NCI-H187 treated with DMSO at 0.1 percent for 48 hours (cell line): ENCODE data around the gene TSGA10IP.

ENCODE experiments used
- DNase-seq: peaks from one replicate; lab custom pipeline; 2025; lab: John Stamatoyannopoulos, UW

The TSGA10IP gene

DNA sequence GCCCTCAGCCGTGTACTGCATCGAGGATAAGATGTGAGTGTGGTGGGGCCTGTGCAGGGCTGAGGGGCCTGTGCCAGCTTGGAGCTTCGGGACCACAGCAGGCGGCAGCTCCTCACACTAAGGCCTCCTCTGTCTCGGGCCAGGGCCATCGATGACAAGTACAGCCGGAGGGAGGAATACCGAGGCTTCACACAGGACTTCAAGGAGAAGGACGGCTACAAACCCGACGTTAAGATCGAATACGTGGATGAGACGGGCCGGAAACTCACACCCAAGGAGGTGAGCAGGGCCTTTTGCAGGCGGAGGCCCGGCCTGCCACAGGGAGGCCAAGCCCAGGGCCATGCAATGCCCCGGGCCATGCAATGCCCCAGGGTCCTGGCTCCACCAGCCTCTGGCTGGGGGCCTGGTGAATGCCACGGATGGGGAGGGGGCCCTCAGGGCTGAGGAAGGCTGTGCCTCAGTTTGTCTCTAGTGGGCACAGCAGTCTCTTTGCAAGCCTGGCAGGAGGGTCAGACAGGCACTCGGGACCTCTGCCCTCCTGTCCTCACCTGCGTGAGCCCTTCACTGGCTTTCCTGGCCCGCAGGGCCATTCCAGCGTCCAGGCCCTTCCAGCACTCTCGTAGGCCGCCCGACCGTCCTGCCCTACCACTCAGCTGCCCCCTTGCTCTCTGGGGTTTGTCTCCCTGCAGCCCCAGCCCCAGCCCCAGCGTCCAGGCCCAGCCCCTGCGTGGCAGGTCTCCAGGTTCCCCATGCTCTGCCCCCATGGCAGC, 32.5 kb downstream of the TSGA10IP start:
- no peak for DNase-seq

DNA sequence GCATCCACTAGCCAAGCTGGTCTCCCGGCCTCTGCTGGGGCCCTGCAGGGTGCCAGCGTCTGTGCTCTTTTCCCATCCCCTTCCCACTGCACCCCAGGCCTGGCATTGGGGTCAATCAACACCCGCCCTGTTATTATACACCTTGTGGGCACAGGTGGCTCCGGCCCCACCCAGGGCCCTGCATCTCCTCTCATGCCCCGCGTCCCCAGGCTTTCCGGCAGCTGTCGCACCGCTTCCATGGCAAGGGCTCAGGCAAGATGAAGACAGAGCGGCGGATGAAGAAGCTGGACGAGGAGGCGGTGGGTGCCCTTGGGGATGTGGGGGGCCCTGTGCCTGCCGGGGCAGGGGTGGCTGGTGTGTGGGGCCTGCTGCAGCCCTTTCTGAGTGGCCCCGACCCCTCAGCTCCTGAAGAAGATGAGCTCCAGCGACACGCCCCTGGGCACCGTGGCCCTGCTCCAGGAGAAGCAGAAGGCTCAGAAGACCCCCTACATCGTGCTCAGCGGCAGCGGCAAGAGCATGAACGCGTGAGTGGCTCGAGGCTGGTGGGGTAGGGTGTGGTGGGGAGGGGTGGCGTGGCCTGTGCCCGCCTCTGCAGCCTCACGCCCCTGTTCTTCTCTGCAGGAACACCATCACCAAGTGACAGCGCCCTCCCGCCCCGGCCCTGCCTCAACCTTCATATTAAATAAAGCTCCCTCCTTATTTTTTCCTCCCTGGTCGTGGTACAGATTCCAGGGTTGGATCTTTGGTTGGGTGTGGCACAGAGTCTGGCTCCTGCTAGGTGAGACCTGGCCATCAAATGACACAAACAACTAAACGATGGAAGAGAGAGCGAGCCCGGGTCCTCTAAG, 33.3 kb downstream of the TSGA10IP start:
- no peak for DNase-seq

DNA sequence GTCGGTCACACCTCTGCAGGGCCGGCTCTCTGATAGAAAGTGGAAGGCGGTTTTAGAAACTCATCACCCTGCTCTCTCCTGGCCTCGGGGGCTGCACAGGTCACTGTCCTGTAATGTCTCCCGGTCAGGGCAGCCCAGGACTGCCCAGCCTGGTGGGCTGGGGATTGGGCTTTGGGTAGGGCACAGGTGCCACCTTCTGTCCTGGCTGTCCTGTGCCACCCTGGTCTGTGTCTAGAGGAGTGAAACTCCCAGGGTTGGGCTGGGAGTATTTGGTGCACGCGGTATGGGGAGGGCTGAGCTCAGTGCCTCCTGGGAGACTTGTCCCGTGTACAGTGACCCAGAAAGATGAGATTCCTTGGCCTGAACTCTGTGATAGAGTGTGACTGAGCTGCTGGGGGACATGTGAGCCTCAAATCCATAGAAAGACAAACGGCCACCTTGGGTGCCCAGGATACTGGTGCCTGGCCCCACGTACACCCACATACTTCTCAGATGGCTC, 34.0 kb downstream of the TSGA10IP start:
- DNase-seq = no peak

GRCh38 chr11:65981101-65981740, 35.9 kb downstream of the TSGA10IP start:
- DNase-seq = no peak

- no peak for DNase-seq
Measured at GRCh38 chr11:65981972-65982823, 36.9 kb downstream of the TSGA10IP start.

DNA sequence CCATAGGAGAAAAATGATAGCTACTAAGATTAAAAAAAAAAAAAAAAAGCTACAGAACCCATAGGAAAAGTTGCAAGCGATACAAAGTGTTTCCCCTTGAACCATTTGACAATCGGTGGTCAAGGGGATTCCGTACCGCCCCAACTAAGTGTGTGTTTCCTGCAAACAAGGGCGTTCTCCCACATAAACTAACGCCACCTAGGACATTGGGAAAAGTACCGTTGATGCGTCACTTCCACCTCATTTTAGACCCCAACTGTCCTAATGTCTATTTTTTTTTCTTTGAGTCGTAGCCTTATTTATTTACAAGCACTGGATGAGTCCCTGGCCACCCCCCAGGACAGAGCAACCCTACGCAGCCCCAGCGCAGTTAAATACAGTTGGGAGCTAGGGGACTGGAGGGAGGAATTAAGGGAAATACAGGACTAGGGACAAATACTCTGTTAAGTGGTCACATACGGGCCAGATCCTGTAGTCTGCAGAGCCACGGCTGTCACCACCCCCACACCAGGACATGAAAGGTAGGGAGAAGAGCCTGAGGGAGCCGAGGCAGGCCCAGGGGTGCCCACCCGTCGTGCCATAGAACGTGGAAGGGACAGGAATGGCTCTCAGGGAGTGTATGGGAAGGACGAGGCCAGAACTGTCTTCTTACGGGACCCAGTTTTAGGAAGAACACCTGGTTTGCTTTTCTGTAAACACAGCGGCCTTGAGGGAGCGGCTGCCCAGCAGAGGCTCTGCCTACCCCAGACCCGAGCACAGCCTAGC, 37.7 kb downstream of the TSGA10IP start:
- no peak for DNase-seq

DNA sequence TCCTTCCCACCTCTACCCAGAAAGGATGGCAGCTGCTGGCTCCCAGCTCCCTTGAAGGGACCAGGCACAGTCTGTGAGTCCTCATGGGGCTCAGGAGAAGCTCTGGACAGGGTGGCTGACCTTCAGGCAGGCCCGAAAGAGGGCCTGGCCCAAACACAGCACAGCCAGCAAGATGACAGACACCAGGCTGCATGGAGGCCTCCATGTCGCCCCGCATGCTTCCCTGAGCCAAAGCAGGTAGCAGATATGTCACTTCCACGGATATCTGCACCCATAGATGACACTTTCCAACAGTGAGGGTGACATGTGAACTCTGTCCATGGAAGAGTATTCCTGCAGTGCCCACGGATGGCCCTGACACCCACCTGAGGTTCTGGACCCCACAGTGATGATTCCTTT, 38.3 kb downstream of the TSGA10IP start:
- no peak for DNase-seq

DNA sequence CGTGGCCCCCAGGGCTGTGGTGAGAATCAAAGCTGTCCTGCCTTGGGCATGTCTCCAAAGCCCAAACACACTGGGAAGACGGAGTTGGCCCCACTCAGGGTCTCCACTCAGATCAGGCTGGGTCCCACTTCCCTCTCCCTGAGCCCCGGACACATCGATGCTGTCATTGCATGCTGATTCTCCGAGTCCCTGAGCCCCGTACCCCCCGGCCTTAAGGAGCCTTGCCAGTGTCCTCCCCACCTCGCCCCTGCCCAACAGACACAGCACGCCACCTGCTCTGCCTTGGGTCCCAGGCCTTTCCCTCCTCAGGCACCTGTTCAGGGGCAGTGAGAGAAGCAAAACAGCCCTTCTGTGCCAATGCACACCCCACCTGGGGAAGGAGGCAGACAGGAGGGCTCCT, 42.1 kb downstream of the TSGA10IP start:
- DNase-seq = no peak

DNA sequence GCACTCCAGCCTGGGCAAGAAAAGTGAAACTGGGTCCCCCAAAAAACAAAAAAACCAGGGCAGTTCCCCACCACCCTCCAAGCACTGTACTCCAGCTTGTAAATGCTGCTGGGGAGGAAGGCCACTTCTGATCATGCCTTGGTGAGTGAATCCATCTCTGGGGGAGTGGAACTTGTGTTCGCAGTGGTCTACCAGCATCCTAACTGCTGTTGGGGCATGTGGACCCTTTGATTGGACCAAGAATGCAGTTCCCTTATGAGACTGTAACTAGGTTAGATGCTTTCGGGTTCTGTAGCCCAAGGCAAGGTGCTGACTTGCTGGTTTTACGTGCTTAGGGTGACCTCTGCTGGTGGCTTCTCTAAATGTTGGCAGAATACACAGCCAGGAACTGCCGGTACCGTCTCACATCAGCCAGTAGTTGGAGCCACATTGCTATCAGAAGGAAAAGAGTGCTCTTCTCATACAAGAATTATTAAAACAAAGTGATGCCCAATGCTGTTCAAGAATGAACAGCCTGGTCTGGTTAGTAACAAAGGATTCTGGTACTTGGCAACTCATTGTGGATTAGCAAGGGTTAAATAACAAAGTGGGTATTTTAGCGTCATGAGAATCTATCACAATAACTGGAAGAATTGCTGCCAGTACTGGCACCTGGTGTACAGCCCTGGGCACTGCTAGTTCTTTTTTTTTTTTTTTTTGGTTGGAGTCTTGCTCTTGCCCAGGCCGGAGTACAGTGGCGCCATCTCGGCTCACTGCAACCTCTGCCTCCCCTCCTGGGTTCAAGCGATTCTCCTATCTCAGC, 43.7 kb downstream of the TSGA10IP start:
- DNase-seq = peak; percentile 60

- no peak for DNase-seq
Measured at GRCh38 chr11:65992056-65992455, 46.8 kb downstream of the TSGA10IP start.

GRCh38 chr11:65997286-65997685, 52.0 kb downstream of the TSGA10IP start:
- no peak for DNase-seq

DNA sequence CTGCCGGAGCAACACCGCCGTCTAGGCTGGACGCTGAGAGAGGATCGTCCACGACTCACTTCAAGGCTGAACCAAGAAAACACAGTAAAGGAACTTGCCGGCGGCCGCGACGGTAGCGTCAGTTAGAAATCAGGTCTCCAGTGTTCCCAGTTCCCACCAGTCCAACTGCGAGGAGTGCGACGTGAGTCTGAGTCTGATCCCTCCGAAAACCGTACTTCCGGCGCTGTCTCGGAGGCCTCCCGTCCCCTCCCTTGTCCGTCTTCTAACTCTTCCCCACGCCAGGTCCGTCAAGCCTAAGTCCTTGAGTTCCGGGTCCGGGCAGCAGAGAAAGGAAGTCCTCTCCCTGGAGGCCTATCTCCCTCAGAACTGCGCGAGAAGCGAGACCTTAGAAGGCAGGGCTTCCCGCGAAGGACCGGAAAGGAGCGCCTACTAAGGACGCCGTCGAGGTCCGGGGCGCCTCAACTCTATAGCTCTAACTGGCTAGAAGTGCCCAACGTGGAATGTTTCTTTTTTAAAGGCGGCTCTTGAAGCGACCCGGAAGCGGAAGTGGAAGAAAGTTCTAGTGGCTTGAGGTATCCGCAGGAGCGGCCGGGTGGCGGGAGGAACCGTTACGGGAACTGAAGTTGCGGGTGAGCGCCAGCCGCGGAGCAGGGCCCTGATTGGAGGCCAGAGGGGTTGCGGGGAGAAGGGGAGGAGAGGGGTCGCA, 56.8 kb downstream of the TSGA10IP start, which contains the start of the genes BANF1 and EIF1AD:
BANF1 (plus strand) TSS at position 562 of the 706 bp plus-strand sequence. CDS start 748 bp downstream, outside the sequence.
EIF1AD (minus strand) TSS at position 216 of the 706 bp plus-strand sequence. CDS start 1,768 bp downstream, outside the sequence.
- peak; percentile 86 for DNase-seq

DNA sequence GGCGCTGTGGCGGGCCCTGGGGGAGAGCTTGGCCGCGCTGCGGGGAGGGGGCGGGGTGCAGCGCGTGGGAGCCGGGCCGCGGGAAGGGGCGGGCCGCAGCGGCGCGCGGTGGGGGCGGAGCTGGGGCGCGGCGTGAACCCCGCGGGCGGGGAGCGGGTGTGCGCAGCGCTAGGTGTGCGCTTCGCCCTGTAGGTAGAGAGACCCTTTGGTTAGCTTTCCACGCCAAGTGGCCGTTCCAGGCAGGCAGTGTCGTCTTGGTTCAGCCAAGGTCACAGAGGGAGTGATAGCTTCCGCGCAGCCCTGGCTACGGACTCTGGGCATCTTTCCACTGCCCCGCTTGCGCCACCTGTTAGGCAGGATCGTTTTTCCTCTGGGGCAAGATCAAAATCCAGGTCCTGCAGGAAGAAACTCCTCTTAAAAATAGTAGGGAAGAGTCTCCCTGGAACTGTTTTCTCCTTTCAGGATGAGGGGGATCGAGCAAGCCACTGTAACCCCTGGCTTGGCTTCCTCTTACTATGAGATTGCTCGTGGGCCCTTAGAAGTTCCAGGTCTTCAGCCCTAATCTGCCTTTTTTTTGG, 57.5 kb downstream of the TSGA10IP start:
- no peak for DNase-seq

DNA sequence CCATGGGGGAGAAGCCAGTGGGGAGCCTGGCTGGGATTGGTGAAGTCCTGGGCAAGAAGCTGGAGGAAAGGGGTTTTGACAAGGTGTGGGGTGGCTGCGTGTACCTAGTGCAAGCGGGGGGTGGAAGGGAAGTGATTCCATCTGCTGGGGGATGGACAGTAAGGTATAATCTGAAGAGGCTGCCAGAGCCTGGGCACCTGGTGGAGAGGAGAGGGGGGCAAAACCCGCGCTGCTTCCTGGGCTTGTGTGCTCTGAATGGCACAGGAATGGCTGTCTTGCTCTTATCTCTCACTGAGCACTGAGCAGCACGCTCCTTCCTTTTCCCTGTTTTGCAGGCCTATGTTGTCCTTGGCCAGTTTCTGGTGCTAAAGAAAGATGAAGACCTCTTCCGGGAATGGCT, 58.0 kb downstream of the TSGA10IP start:
- DNase-seq = no peak

DNA sequence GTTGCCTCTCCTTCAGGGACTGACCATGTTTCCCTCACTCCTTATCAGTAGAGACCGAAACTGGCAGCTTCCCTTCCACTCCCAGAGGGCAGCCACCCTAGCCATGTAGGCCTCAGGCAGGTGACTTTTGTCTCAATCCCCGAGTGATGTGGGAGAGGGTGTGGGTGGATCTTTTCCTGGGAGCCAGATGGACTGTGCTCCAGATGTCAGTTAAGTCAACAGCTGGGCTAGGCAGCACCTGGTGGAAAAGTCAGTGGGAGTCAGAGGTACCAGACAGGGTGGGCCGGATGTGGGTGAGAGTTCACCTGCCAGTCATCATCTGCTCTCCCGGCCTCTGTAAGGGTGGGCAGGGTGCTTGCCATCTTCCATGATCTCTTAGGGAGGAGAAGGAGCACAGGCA, 58.9 kb downstream of the TSGA10IP start:
- DNase-seq = no peak

DNA sequence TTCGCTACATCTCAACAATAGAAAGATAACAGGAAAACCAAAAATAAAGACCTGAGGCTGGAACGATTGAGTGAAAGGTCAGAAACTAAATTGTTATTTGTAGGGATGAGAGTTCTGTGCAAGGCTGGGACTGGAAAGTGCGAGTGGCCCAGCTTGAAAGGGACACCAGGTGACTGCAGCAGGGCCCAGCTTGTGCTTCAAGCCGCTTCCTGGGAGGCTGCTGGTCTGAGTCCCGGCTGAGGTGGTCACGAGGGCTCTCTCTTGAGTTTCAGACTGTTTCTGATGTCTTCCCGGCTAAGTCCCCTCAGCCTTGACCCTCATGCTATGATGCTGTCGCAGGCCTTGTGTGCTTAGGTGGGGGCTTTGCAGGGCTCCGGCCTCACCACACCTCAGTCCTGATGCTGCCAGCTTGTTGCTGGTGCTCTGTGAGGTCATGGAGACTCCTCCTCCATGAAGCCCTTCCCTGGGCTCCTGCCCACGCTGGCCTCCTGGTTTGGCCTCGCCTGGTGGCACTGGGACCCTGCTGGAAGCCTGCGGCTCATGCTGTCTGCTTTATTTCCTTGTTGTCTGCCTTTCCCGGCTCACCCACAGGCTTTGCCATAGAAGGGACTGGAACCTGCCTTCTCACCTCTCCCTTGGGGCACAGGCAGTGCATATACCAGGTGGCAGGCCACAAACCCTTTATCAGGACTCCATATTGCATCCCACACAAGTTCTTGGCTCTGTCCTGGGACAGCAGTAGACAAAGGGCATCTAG, 61.0 kb downstream of the TSGA10IP start:
- no peak for DNase-seq

- no peak for DNase-seq
Measured at GRCh38 chr11:66006891-66007176, 61.6 kb downstream of the TSGA10IP start.

- DNase-seq = no peak
Measured at GRCh38 chr11:66007201-66007634, 61.9 kb downstream of the TSGA10IP start.
